GM21381 (cell line): ENCODE data around the gene AGAP1.

ENCODE experiments used
- ATAC-seq: cut with Tn5 transposase; IDR thresholded peaks from one replicate; pipeline ENCODE4 v1.9.1; 2021; ENCODE audit warnings: mild to moderate bottlenecking, moderate library complexity; ENCODE audit not compliant: unreplicated experiment

The AGAP1 gene

GRCh38 chr2:235507928-235508327, 14.1 kb downstream of the AGAP1 start:
- no peak for ATAC-seq

GRCh38 chr2:235508371-235509160, 14.7 kb downstream of the AGAP1 start:
- no peak for ATAC-seq

GRCh38 chr2:235510318-235510717, 16.5 kb downstream of the AGAP1 start:
- ATAC-seq = no peak

- no peak for ATAC-seq
Observed at GRCh38 chr2:235511187-235511661, 17.4 kb downstream of the AGAP1 start.

- ATAC-seq = no peak
Observed at GRCh38 chr2:235511751-235512698, 18.2 kb downstream of the AGAP1 start.

- ATAC-seq = no peak
Observed at GRCh38 chr2:235512699-235513053, 18.8 kb downstream of the AGAP1 start.

- ATAC-seq = no peak
Observed at GRCh38 chr2:235513984-235514626, 20.3 kb downstream of the AGAP1 start.

GRCh38 chr2:235514627-235515363, 21.0 kb downstream of the AGAP1 start:
- ATAC-seq = no peak

GRCh38 chr2:235515364-235515742, 21.5 kb downstream of the AGAP1 start:
- no peak for ATAC-seq

- no peak for ATAC-seq
Observed at GRCh38 chr2:235515821-235516220, 22.0 kb downstream of the AGAP1 start.

GRCh38 chr2:235516257-235516656, 22.4 kb downstream of the AGAP1 start:
- no peak for ATAC-seq

- ATAC-seq = no peak
Observed at GRCh38 chr2:235518322-235519090, 24.7 kb downstream of the AGAP1 start.

GRCh38 chr2:235520787-235521186, 26.9 kb downstream of the AGAP1 start:
- no peak for ATAC-seq

GRCh38 chr2:235521844-235522243, 28.0 kb downstream of the AGAP1 start:
- no peak for ATAC-seq

- ATAC-seq = no peak
Observed at GRCh38 chr2:235523021-235523420, 29.2 kb downstream of the AGAP1 start.

GRCh38 chr2:235523486-235524150, 29.8 kb downstream of the AGAP1 start:
- no peak for ATAC-seq

- ATAC-seq = no peak
Observed at GRCh38 chr2:235526166-235526565, 32.3 kb downstream of the AGAP1 start.

GRCh38 chr2:235527806-235528469, 34.1 kb downstream of the AGAP1 start:
- ATAC-seq = no peak

GRCh38 chr2:235529621-235530020, 35.8 kb downstream of the AGAP1 start:
- ATAC-seq = no peak
